ENCODE results near the gene GBP3.
"Not testable (repeated sequence)": the region's sequence is repeated elsewhere in the genome, so short reads cannot be mapped to it uniquely, and the experiment has no call there.

GRCh38 chr1:89049187-89049586, 26.5 kb upstream of the GBP3 start:
- not testable (repeated sequence) for TF ChIP-seq POLR2A (IDR thresholded peaks at IDR 0.05); POLR2AphosphoS5 (IDR thresholded peaks at IDR 0.05); CTCF (IDR thresholded peaks at IDR 0.05); EP300 (IDR thresholded peaks at IDR 0.05; ENCODE audit: low read depth)
